Gastroesophageal sphincter (tissue), 3 donors: Measurements from ENCODE around the gene NDUFAF5.

Experiments used
- POLR2A ChIP-seq, 2 donors: fragments of 450-650 bp; IDR thresholded peaks; one replicate each; pipeline ENCODE4 v1.6.1; 2017; ENCODE audit warnings: antibody characterized with exemption in 2 of 2, mild to moderate bottlenecking in 2 of 2, moderate library complexity in 1 of 2
- TF ChIP-seq, protein P1 (sequence below), 4 experiments: fragments of 200-600 bp in 2 of 4; fragments of 450-650 bp in 2 of 4; sonication (generic) in 1 of 4; IDR thresholded peaks; one replicate each; pipeline ENCODE4 v1.5.1; 2017 to 2019; ENCODE audit warnings: antibody characterized with exemption in 4 of 4, mild to moderate bottlenecking in 2 of 4, moderate library complexity in 2 of 4

GRCh38 chr20:13825465-13825864 is 40.6 kb downstream of the NDUFAF5 start:
- TF ChIP-seq, protein P1, sequence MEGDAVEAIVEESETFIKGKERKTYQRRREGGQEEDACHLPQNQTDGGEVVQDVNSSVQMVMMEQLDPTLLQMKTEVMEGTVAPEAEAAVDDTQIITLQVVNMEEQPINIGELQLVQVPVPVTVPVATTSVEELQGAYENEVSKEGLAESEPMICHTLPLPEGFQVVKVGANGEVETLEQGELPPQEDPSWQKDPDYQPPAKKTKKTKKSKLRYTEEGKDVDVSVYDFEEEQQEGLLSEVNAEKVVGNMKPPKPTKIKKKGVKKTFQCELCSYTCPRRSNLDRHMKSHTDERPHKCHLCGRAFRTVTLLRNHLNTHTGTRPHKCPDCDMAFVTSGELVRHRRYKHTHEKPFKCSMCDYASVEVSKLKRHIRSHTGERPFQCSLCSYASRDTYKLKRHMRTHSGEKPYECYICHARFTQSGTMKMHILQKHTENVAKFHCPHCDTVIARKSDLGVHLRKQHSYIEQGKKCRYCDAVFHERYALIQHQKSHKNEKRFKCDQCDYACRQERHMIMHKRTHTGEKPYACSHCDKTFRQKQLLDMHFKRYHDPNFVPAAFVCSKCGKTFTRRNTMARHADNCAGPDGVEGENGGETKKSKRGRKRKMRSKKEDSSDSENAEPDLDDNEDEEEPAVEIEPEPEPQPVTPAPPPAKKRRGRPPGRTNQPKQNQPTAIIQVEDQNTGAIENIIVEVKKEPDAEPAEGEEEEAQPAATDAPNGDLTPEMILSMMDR (IDR thresholded peaks at IDR 0.05), result no peak
- no peak for TF ChIP-seq POLR2A (IDR thresholded peaks at IDR 0.05)
